Transverse colon (tissue), 4 donors: Measurements from ENCODE around the gene CAPZA1.

Experiments
- EP300 ChIP-seq: sonication (generic); formaldehyde crosslinking; IDR thresholded peaks from one replicate; pipeline ENCODE4 v1.6.1; 2017; ENCODE audit warnings: antibody characterized with exemption, low read depth
- POLR2A ChIP-seq: fragments of 450-650 bp; IDR thresholded peaks from one replicate; pipeline ENCODE4 v1.6.1; 2016; ENCODE audit warnings: antibody characterized with exemption, mild to moderate bottlenecking, moderate library complexity
- POLR2AphosphoS5 ChIP-seq, 3 donors: sonication (generic); formaldehyde crosslinking; IDR thresholded peaks; one replicate each; pipeline ENCODE4 v1.6.1; 2016; ENCODE audit warnings: antibody characterized with exemption in 3 of 3
- TF ChIP-seq, protein P1 (sequence below), 5 experiments: fragments of 200-600 bp in 3 of 5; fragments of 450-650 bp in 2 of 5; sonication (generic) in 3 of 5; IDR thresholded peaks; 1 replicate in 2 of 5; 2 replicates in 3 of 5; pipeline ENCODE4 v1.5.1; 2016 to 2017; ENCODE audit warnings: antibody characterized with exemption in 5 of 5, inconsistent platforms in 3 of 5, mild to moderate bottlenecking in 2 of 5, moderate library complexity in 1 of 5

DNA sequence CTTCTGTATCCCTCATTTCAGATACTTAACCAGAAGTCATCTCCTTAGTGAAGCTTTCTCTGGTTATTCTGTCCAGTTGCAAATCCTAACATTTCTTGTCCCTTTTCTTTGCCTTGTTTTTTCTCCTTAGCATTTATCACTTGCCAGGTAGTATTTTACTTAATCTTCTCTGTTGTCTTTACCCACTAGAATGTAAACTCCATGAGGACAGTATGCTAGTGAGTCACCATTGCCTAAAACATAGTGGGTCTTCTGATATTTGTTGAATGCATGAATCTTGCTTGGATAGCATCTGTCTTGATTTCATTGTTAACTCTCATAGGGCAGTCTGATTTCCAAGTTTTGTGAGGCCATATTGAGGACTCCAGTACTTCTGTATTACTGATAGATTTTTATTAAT, 9.6 kb downstream of the CAPZA1 start:
- TF ChIP-seq, protein P1, sequence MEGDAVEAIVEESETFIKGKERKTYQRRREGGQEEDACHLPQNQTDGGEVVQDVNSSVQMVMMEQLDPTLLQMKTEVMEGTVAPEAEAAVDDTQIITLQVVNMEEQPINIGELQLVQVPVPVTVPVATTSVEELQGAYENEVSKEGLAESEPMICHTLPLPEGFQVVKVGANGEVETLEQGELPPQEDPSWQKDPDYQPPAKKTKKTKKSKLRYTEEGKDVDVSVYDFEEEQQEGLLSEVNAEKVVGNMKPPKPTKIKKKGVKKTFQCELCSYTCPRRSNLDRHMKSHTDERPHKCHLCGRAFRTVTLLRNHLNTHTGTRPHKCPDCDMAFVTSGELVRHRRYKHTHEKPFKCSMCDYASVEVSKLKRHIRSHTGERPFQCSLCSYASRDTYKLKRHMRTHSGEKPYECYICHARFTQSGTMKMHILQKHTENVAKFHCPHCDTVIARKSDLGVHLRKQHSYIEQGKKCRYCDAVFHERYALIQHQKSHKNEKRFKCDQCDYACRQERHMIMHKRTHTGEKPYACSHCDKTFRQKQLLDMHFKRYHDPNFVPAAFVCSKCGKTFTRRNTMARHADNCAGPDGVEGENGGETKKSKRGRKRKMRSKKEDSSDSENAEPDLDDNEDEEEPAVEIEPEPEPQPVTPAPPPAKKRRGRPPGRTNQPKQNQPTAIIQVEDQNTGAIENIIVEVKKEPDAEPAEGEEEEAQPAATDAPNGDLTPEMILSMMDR (IDR thresholded peaks at IDR 0.05) = no peak
- TF ChIP-seq POLR2A (no peak), POLR2AphosphoS5 (IDR thresholded peaks at IDR 0.05) (no peak), EP300 (no peak)
